ENCODE data around the gene ANO7. TPM values are rescaled to one million over a fixed set of nuclear protein-coding genes. Genes with fewer than 3 reads are reported as not detected.

Gene ANO7
- total RNA-seq, 1 experiment from 2014 or later, result 0.84 TPM

DNA sequence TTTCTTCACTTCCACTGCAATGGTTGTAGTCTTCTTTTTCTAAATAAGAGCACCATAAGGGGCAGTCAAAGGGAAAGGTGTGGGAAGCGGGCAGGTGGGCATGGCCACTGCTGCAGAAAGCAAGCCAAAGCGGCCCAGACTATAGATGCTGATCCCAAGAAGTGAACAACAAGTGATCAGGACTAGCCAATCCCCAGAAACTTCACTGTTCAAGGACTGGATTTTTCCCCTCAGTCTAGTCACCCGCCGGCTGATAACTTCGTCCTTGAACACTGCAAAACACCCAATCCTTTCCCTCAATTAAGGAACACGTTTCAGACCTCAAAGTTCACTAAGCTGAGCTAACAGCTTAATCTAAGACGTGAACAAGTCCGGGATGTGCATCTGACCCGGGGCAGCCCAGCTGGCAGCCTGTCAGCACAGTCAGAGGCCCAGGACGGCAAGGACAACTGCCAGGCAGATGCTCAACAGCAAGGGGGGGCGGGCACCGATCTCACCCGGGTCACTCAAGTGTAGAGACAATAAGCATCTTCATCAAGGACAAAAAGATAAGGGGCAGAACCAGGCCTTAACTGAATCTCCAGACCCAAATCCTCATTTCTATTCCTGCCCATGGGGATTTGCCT lies 67.2 kb downstream of the ANO7 start:
- CTCF ChIA-PET, result no interaction called here
- H3K4me3 ChIP-seq (replicated peaks in 1 of 2; ENCODE audit: low read depth in 1 of 2, low read length in 2 of 2), result no peak overlapping the region
- intact Hi-C loops (cut with micrococcal nuclease), result no loop called here
- peaks cover 5% of the 10 kb centered on the region; the same call in 1 of the 2 replicates for H4K20me1 ChIP-seq (ENCODE audit: insufficient read depth)
- RAD21 ChIA-PET (ENCODE audit: low non-redundant PET in 1 of 2, low total read pairs in 2 of 2, uncharacterized antibody in 2 of 2, unreplicated experiment in 2 of 2), result no interaction called here
- no peak overlapping the region for H3K27ac ChIP-seq (ENCODE audit: low read depth, low read length)
- TF ChIP-seq ZNF274 (IDR thresholded peaks at IDR 0.05; ENCODE audit: low read depth, low read length), result no peak
- H3K9me2 ChIP-seq (ENCODE audit: insufficient read depth), result no peaks in the 10 kb centered on the region
- H3K4me1 ChIP-seq (ENCODE audit: control insufficient read depth in 1 of 2, insufficient read depth in 2 of 2, low read length in 2 of 2), result no peaks in the 10 kb centered on the region
- POLR2A ChIA-PET, result no interaction called here
- H3K27me3 ChIP-seq (ENCODE audit: insufficient read depth, low read length), result no peaks in the 10 kb centered on the region
- H3K4me2 ChIP-seq (ENCODE audit: low read length), result no peak overlapping the region
- no peak for ATAC-seq
- peaks cover 46% of the 10 kb centered on the region; the same call in 1 of the 2 replicates for H3K79me2 ChIP-seq (ENCODE audit: insufficient read depth, low read length)
- H3K9me3 ChIP-seq (ENCODE audit: control insufficient read depth in 1 of 2, insufficient read depth in 1 of 2, low read depth in 1 of 2, low read length in 2 of 2), result no peaks in the 10 kb centered on the region
- BruUV-seq (replicated peaks), result no TSS peak
- no peak overlapping the region for H3K9ac ChIP-seq (ENCODE audit: low read length)
- H2AFZ ChIP-seq (ENCODE audit: low read depth, low read length, poor library complexity, severe bottlenecking), result no peak overlapping the region
- H3K36me3 ChIP-seq (ENCODE audit: control insufficient read depth in 1 of 2, insufficient read depth in 2 of 2, low read length in 2 of 2), result peaks cover 55 to 71% of the 10 kb centered on the region in 2 experiments
- no peak for DNase-seq (ENCODE audit: low read depth, low spot score)

DNA sequence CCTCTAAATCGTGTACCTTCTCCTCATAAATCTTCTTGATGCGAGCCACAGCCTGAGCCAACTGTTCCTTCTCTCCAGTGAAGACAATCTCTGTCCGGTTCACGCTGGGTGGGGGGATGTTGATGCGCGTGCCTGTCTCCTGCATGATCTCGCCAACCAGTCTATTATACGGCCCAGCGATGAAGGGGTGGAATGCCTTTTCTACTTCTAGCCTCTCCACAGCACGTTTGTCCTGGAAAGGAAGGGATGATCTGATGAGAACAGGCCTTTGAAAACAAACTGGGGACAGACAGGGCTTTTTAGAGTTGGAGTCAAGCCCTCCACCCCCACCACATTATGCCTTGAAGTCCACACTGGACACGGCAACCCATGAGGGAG lies 67.7 kb downstream of the ANO7 start:
- H3K9ac ChIP-seq (ENCODE audit: low read length), result no peak overlapping the region
- H3K27ac ChIP-seq (ENCODE audit: low read depth, low read length), result no peak overlapping the region
- no peaks in the 10 kb centered on the region for H3K4me1 ChIP-seq (ENCODE audit: control insufficient read depth in 1 of 2, insufficient read depth in 2 of 2, low read length in 2 of 2)
- no peak overlapping the region for H3K4me2 ChIP-seq (ENCODE audit: low read length)
- RAD21 ChIA-PET (ENCODE audit: low non-redundant PET in 1 of 2, low total read pairs in 2 of 2, uncharacterized antibody in 2 of 2, unreplicated experiment in 2 of 2), result no interaction called here
- CTCF ChIA-PET, result no interaction called here
- peaks cover 57 to 70% of the 10 kb centered on the region in 2 experiments for H3K36me3 ChIP-seq (ENCODE audit: control insufficient read depth in 1 of 2, insufficient read depth in 2 of 2, low read length in 2 of 2)
- intact Hi-C loops (cut with micrococcal nuclease), result no loop called here
- H3K9me2 ChIP-seq (ENCODE audit: insufficient read depth), result no peaks in the 10 kb centered on the region
- no peak overlapping the region for H2AFZ ChIP-seq (ENCODE audit: low read depth, low read length, poor library complexity, severe bottlenecking)
- ATAC-seq (no peak), DNase-seq (ENCODE audit: low read depth, low spot score) (no peak)
- H3K27me3 ChIP-seq (ENCODE audit: insufficient read depth, low read length), result no peaks in the 10 kb centered on the region
- H3K9me3 ChIP-seq (ENCODE audit: control insufficient read depth in 1 of 2, insufficient read depth in 1 of 2, low read depth in 1 of 2, low read length in 2 of 2), result no peaks in the 10 kb centered on the region
- no TSS peak for BruUV-seq (replicated peaks)
- H3K79me2 ChIP-seq (ENCODE audit: insufficient read depth, low read length), result peaks cover 47% of the 10 kb centered on the region; the same call in 1 of the 2 replicates
- TF ChIP-seq CEBPB (IDR thresholded peaks at IDR 0.05; ENCODE audit: low read depth), result no peak
- no peak for TF ChIP-seq POLR2A (IDR thresholded peaks at IDR 0.05; ENCODE audit: borderline replicate concordance, extremely low read depth, insufficient read depth, insufficient read length)
- TF ChIP-seq SRF (IDR thresholded peaks at IDR 0.05; ENCODE audit: low read depth), result no peak
- TF ChIP-seq, protein P1, sequence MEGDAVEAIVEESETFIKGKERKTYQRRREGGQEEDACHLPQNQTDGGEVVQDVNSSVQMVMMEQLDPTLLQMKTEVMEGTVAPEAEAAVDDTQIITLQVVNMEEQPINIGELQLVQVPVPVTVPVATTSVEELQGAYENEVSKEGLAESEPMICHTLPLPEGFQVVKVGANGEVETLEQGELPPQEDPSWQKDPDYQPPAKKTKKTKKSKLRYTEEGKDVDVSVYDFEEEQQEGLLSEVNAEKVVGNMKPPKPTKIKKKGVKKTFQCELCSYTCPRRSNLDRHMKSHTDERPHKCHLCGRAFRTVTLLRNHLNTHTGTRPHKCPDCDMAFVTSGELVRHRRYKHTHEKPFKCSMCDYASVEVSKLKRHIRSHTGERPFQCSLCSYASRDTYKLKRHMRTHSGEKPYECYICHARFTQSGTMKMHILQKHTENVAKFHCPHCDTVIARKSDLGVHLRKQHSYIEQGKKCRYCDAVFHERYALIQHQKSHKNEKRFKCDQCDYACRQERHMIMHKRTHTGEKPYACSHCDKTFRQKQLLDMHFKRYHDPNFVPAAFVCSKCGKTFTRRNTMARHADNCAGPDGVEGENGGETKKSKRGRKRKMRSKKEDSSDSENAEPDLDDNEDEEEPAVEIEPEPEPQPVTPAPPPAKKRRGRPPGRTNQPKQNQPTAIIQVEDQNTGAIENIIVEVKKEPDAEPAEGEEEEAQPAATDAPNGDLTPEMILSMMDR (IDR thresholded peaks at IDR 0.05 in 2 of 3, conservative IDR thresholded peaks at IDR 0.05 in 1 of 3; ENCODE audit: borderline replicate concordance in 1 of 3, insufficient read depth in 1 of 3, low read depth in 2 of 3, low read length in 2 of 3), result no peak
- no peak for TF ChIP-seq JUND (IDR thresholded peaks at IDR 0.05)
- TF ChIP-seq EGR1 (IDR thresholded peaks at IDR 0.05; ENCODE audit: low read depth), result no peak
- TF ChIP-seq RAD21 (IDR thresholded peaks at IDR 0.05; ENCODE audit: low read depth), result no peak
- TF ChIP-seq, protein P2, sequence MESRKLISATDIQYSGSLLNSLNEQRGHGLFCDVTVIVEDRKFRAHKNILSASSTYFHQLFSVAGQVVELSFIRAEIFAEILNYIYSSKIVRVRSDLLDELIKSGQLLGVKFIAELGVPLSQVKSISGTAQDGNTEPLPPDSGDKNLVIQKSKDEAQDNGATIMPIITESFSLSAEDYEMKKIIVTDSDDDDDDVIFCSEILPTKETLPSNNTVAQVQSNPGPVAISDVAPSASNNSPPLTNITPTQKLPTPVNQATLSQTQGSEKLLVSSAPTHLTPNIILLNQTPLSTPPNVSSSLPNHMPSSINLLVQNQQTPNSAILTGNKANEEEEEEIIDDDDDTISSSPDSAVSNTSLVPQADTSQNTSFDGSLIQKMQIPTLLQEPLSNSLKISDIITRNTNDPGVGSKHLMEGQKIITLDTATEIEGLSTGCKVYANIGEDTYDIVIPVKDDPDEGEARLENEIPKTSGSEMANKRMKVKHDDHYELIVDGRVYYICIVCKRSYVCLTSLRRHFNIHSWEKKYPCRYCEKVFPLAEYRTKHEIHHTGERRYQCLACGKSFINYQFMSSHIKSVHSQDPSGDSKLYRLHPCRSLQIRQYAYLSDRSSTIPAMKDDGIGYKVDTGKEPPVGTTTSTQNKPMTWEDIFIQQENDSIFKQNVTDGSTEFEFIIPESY (IDR thresholded peaks at IDR 0.05; ENCODE audit: extremely low read depth, insufficient replicate concordance, low read length), result no peak
- no peak for TF ChIP-seq ELF1 (IDR thresholded peaks at IDR 0.05; ENCODE audit: borderline replicate concordance, low read depth)
- H3K4me3 ChIP-seq (replicated peaks in 1 of 2; ENCODE audit: low read depth in 1 of 2, low read length in 2 of 2), result no peak overlapping the region
- H4K20me1 ChIP-seq (ENCODE audit: insufficient read depth), result peaks cover 5% of the 10 kb centered on the region; the same call in 1 of the 2 replicates
- POLR2A ChIA-PET, result no interaction called here
